ENCODE measurements around the gene GTF2H4. TPM values are rescaled to one million over a fixed set of nuclear protein-coding genes. Genes with fewer than 3 reads are reported as not detected.

The GTF2H4 gene
- total and polyA plus RNA-seq, 2 of the 8 experiments (the other 6 are each of a cell fraction or from before 2014, with no cell fraction given): 42.3 to 53.4 TPM

DNA sequence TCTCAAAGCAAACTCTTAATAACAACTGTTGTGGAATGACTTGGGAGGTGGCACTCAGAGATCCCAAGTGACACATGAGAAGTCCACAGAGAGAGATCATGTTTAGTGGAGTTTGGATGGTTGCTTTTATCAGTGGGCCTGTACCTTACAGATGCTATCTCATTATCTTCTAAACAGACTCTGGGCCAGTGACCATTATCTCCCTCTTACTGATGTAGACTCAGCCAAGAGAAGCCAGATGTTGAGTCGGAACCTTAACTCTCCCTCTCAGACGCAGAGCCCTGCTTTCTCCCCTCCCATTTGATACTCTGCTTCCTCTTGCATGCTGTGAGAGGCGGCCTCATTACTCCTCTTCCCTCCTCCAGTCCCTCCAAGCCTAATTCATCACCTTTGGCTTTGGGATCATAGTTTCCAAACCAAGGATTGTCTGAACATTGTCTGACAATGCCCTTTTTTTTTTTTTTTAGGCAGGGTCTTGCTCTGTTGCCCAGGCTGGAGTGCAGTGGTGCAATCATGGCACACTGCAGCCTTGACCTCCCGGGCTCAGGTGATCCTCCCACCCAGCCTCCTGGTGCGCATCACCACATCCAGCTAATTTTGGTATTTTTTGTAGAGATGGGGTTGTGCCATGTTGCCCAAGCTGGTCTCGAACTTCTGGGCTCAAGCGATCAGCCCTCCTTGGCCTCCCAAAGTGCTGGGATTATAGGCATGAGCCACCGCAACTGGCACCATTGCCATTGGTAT, 28.2 kb upstream of the GTF2H4 start:
- Histone ChIP-seq H2BK12ac (ENCODE audit: low read depth, low read length) (peak overlapping the region; percentile 3; the same call in 1 of the 2 replicates), H3K79me2 (ENCODE audit: control insufficient read depth in 1 of 2, insufficient read depth in 2 of 2, low read length in 2 of 2) (peaks cover under 1 to 24% of the 10 kb centered on the region in 2 experiments; a peak in 3 of 4 replicates), H3K27me3 (replicated peaks in 1 of 4; ENCODE audit: control insufficient read depth in 3 of 4, extremely low read depth in 1 of 4, insufficient read depth in 3 of 4, low read length in 3 of 4) (no peaks in the 10 kb centered on the region), H3K27ac (ENCODE audit: low read depth, low read length) (peak overlapping the region; percentile 43; the same call in 1 of the 2 replicates), H4K8ac (ENCODE audit: extremely low read depth, insufficient read depth, low read length) (no peak overlapping the region; the same call in 1 of the 2 replicates), H2BK20ac (ENCODE audit: low read length) (peak overlapping the region; percentile 96), H3K4me3 (ENCODE audit: extremely low read depth in 1 of 4, insufficient read depth in 2 of 4, low read depth in 3 of 4, low read length in 4 of 4) (peak overlapping the region in 2 of 4 experiments; percentile 51 to 86; a peak in 4 of 8 replicates), H3K4ac (replicated peaks; ENCODE audit: insufficient read length, low read depth, low read length) (no peak overlapping the region), H2AK5ac (ENCODE audit: low read depth, low read length) (no peak overlapping the region), H4K91ac (replicated peaks; ENCODE audit: insufficient read length, low read length) (peak overlapping the region; percentile 58), H3K18ac (ENCODE audit: extremely low read depth, low read length) (peak overlapping the region; percentile 26; the same call in 1 of the 2 replicates), H2AFZ (ENCODE audit: low read length) (peak overlapping the region; percentile 35; the same call in 1 of the 2 replicates), H2BK5ac (ENCODE audit: low read depth, low read length) (peak overlapping the region; percentile 96; the same call in 1 of the 2 replicates), H2BK120ac (replicated peaks; ENCODE audit: low read depth, low read length) (peak overlapping the region; percentile 9), H3K23ac (ENCODE audit: insufficient read length) (no peak overlapping the region), H4K20me1 (replicated peaks in 1 of 2; ENCODE audit: control insufficient read depth in 1 of 2, insufficient read depth in 2 of 2, low read length in 2 of 2) (peaks cover 0 to 1% of the 10 kb centered on the region in 2 experiments), H3K56ac (replicated peaks; ENCODE audit: insufficient read length, low read depth, low read length) (no peak overlapping the region), H3K14ac (ENCODE audit: insufficient read length) (no peak overlapping the region), H3K9ac (replicated peaks in 1 of 4; ENCODE audit: extremely low read depth in 1 of 4, low read depth in 3 of 4, low read length in 3 of 4) (no peak overlapping the region; a peak in 1 of 7 replicates), H3K9me3 (ENCODE audit: insufficient read depth in 2 of 2, low read depth in 1 of 2, low read length in 1 of 2) (peaks cover 0 to under 1% of the 10 kb centered on the region in 2 experiments; a peak in 1 of 4 replicates), H2BK15ac (ENCODE audit: low read length) (0 out of 2 replicates have a peak overlapping the region, but pooled peaks have one; percentile 9), H4K5ac (ENCODE audit: insufficient read length, low read depth, low read length) (peak overlapping the region; percentile 26), H3K4me2 (ENCODE audit: insufficient read depth in 1 of 2, low read depth in 2 of 2, low read length in 2 of 2) (peak overlapping the region; percentile 92 to 94), H3K79me1 (ENCODE audit: low read depth, low read length) (peaks cover 2% of the 10 kb centered on the region; the same call in 1 of the 2 replicates), H3K4me1 (replicated peaks in 1 of 4; ENCODE audit: control insufficient read depth in 3 of 4, insufficient read depth in 4 of 4, low read length in 3 of 4) (peaks cover 7 to 41% (median 25%) of the 10 kb centered on the region in 4 experiments), H3K23me2 (ENCODE audit: low read depth, low read length) (peaks cover 26% of the 10 kb centered on the region), H3K36me3 (ENCODE audit: control insufficient read depth in 2 of 4, insufficient read depth in 4 of 4, low read length in 3 of 4) (no peaks in the 10 kb centered on the region)
- no peak for FAIRE-seq
- CTCF ChIA-PET (ENCODE audit: partially characterized antibody): interaction anchor here (1.1 to 29.0 kb wide), 9 partner anchors 9 to 190 kb away, joined by 3 to 610 read pairs (median 19); no protein-coding TSS in a partner anchor
- POLR2A ChIA-PET (ENCODE audit: partially characterized antibody): interaction anchor here (0.8 to 19.5 kb wide), 9 partner anchors 16 to 292 kb away, joined by 3 to 452 read pairs (median 4); partner anchors contain the start of genes FLOT1 and IER3
- TF ChIP-seq MAFK (IDR thresholded peaks at IDR 0.05; ENCODE audit: low read depth, low read length) (no peak), SIN3A (conservative IDR thresholded peaks at IDR 0.05 in 1 of 2, IDR thresholded peaks at IDR 0.05 in 1 of 2; ENCODE audit: low read depth in 1 of 2, low read length in 2 of 2) (no peak), KDM1A (IDR thresholded peaks at IDR 0.05; ENCODE audit: borderline replicate concordance, low read length) (peak; percentile 73; the same call in 1 of the 2 replicates), RAD21 (IDR thresholded peaks at IDR 0.05 in 1 of 2, conservative IDR thresholded peaks at IDR 0.05 in 1 of 2; ENCODE audit: low read depth in 2 of 2, low read length in 2 of 2) (no peak), EZH2 (IDR thresholded peaks at IDR 0.05; ENCODE audit: low read depth, low read length, severe bottlenecking) (no peak), SP2 (IDR thresholded peaks at IDR 0.05; ENCODE audit: low read length) (no peak)
- TF ChIP-seq, protein P1, sequence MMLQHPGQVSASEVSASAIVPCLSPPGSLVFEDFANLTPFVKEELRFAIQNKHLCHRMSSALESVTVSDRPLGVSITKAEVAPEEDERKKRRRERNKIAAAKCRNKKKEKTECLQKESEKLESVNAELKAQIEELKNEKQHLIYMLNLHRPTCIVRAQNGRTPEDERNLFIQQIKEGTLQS (IDR thresholded peaks at IDR 0.05; ENCODE audit: insufficient read depth, low read depth, low read length): no peak
- DNase-seq (ENCODE audit: low read depth in 1 of 2, low spot score in 2 of 2): no peak
- 69% methylated on average over 8 of the region's 8 CpGs; no CpG with 5 or more reads in 1 of the 2 experiments for WGBS, 2 experiments (ENCODE audit: extremely low coverage in 1 of 2, insufficient coverage in 1 of 2, insufficient read length in 1 of 2, insufficient replicate concordance in 2 of 2, low coverage in 1 of 2, low lambda C conversion rate in 2 of 2, missing lambda C conversion rate in 1 of 2)

Data from H1 (cell line).